HEK293 (cell line): Measurements from ENCODE around the gene GPC2.

Experiments used
- GLIS1 ChIP-seq: fragments of 450-650 bp; formaldehyde crosslinking; IDR thresholded peaks from 2 replicates; pipeline ENCODE4 v1.5.1; 2016; ENCODE audit warnings: missing biosample characterization, missing genetic modification characterization
- KLF7 ChIP-seq: fragments of 450-650 bp; formaldehyde crosslinking; IDR thresholded peaks from 2 replicates; pipeline ENCODE4 v1.5.1; 2016; ENCODE audit warnings: missing biosample characterization, missing genetic modification characterization, borderline replicate concordance
- REPIN1 ChIP-seq: fragments of 450-650 bp; formaldehyde crosslinking; IDR thresholded peaks from 2 replicates; pipeline ENCODE4 v1.5.1; 2017; ENCODE audit warnings: missing biosample characterization, missing genetic modification characterization, low read depth
- SP3 ChIP-seq: fragments of 450-650 bp; formaldehyde crosslinking; IDR thresholded peaks from 2 replicates; pipeline ENCODE4 v1.5.1; 2016; ENCODE audit warnings: missing biosample characterization, missing genetic modification characterization
- WT1 ChIP-seq: fragments of 450-650 bp; formaldehyde crosslinking; IDR thresholded peaks from 2 replicates; pipeline ENCODE4 v1.5.1; 2016; ENCODE audit warnings: missing biosample characterization, missing genetic modification characterization
- ZBTB7A ChIP-seq: fragments of 450-650 bp; formaldehyde crosslinking; IDR thresholded peaks from 2 replicates; pipeline ENCODE4 v1.5.1; 2016; ENCODE audit warnings: low read depth, missing biosample characterization, missing genetic modification characterization
- ZNF221 ChIP-seq: fragments of 450-650 bp; formaldehyde crosslinking; IDR thresholded peaks from 2 replicates; pipeline ENCODE4 v1.5.1; 2017; ENCODE audit warnings: missing biosample characterization, missing genetic modification characterization, borderline replicate concordance
- ZNF292 ChIP-seq: fragments of 450-650 bp; formaldehyde crosslinking; IDR thresholded peaks from 2 replicates; pipeline ENCODE4 v1.5.1; 2016; ENCODE audit warnings: low read depth, missing biosample characterization, missing genetic modification characterization, borderline replicate concordance
- ZNF335 ChIP-seq: fragments of 450-650 bp; formaldehyde crosslinking; conservative IDR thresholded peaks from 2 replicates; pipeline ENCODE4 v1.5.1; 2016; ENCODE audit warnings: missing biosample characterization, missing genetic modification characterization
- ZNF416 ChIP-seq: fragments of 450-650 bp; formaldehyde crosslinking; IDR thresholded peaks from 2 replicates; pipeline ENCODE4 v1.5.1; 2016; ENCODE audit warnings: missing biosample characterization, missing genetic modification characterization
- ZNF768 ChIP-seq: fragments of 450-650 bp; formaldehyde crosslinking; IDR thresholded peaks from 2 replicates; pipeline ENCODE4 v1.5.1; 2018; ENCODE audit warnings: missing biosample characterization, mild to moderate bottlenecking, missing genetic modification characterization
- ZNF777 ChIP-seq: fragments of 450-650 bp; formaldehyde crosslinking; IDR thresholded peaks from 2 replicates; pipeline ENCODE4 v1.5.1; 2017; ENCODE audit warnings: missing biosample characterization, missing genetic modification characterization, borderline replicate concordance
- TF ChIP-seq, protein P1 (sequence below): fragments of 450-650 bp; formaldehyde crosslinking; conservative IDR thresholded peaks from 2 replicates; pipeline ENCODE4 v1.5.1; 2016; ENCODE audit warnings: low read depth, missing biosample characterization, missing genetic modification characterization
- TF ChIP-seq, protein P2 (sequence below): fragments of 450-650 bp; formaldehyde crosslinking; IDR thresholded peaks from 2 replicates; pipeline ENCODE4 v1.5.1; 2016; ENCODE audit warnings: missing biosample characterization, missing genetic modification characterization
- TF ChIP-seq, protein P3 (sequence below): fragments of 450-650 bp; formaldehyde crosslinking; conservative IDR thresholded peaks from 2 replicates; pipeline ENCODE4 v1.5.1; 2016; ENCODE audit warnings: low read depth, missing biosample characterization, missing genetic modification characterization
- TF ChIP-seq, protein P4 (sequence below): fragments of 450-650 bp; formaldehyde crosslinking; IDR thresholded peaks from 2 replicates; pipeline ENCODE4 v1.5.1; 2016; ENCODE audit warnings: missing biosample characterization, missing genetic modification characterization
- TF ChIP-seq, protein P5 (sequence below): fragments of 450-650 bp; formaldehyde crosslinking; IDR thresholded peaks from 2 replicates; pipeline ENCODE4 v1.5.1; 2016; ENCODE audit warnings: missing biosample characterization, missing genetic modification characterization, borderline replicate concordance
- TF ChIP-seq, protein P6 (sequence below): fragments of 450-650 bp; formaldehyde crosslinking; IDR thresholded peaks from 2 replicates; pipeline ENCODE4 v1.5.1; 2016; ENCODE audit warnings: missing biosample characterization, missing genetic modification characterization

GPC2 gene

DNA sequence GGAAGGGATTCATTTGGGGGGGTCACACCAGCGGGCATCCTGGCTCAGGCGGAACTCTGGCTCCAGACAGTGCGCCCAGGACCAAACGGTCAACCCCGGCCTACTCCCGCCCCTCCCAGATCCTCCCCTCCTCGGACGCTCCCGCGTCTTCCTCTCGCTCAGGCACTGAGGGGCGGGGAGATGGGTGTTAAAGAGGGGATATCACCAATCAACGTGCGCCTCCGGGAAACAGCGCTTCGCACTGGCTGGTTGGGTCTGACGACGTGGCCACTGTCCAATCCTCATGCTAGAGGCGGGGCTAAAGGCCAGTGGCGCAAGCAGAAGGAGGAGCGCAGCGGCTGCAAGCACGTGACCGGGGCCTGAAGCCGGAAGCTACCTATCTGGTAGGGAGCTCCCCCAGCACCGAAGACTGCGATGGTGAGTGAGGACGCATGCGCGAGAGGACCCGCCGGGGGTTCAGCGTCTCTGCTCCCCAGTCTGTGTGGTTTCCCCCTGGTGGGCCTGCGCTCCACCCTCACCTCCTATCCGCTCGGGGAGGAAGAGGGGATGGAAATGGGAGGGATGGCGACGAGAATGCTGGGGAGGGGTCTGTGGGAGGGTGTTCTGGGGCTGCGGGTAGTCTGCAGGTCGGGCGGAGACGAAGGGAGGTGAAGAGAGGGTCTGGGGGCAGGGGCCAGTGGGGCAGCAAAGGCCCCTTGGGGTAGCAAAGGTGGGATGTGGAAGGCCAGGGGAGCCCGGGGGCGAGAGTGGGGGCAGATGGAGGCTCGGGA, 28.4 kb downstream of the GPC2 start, which contains the start of gene LAMTOR4 (continued):
- TF ChIP-seq, protein P1, sequence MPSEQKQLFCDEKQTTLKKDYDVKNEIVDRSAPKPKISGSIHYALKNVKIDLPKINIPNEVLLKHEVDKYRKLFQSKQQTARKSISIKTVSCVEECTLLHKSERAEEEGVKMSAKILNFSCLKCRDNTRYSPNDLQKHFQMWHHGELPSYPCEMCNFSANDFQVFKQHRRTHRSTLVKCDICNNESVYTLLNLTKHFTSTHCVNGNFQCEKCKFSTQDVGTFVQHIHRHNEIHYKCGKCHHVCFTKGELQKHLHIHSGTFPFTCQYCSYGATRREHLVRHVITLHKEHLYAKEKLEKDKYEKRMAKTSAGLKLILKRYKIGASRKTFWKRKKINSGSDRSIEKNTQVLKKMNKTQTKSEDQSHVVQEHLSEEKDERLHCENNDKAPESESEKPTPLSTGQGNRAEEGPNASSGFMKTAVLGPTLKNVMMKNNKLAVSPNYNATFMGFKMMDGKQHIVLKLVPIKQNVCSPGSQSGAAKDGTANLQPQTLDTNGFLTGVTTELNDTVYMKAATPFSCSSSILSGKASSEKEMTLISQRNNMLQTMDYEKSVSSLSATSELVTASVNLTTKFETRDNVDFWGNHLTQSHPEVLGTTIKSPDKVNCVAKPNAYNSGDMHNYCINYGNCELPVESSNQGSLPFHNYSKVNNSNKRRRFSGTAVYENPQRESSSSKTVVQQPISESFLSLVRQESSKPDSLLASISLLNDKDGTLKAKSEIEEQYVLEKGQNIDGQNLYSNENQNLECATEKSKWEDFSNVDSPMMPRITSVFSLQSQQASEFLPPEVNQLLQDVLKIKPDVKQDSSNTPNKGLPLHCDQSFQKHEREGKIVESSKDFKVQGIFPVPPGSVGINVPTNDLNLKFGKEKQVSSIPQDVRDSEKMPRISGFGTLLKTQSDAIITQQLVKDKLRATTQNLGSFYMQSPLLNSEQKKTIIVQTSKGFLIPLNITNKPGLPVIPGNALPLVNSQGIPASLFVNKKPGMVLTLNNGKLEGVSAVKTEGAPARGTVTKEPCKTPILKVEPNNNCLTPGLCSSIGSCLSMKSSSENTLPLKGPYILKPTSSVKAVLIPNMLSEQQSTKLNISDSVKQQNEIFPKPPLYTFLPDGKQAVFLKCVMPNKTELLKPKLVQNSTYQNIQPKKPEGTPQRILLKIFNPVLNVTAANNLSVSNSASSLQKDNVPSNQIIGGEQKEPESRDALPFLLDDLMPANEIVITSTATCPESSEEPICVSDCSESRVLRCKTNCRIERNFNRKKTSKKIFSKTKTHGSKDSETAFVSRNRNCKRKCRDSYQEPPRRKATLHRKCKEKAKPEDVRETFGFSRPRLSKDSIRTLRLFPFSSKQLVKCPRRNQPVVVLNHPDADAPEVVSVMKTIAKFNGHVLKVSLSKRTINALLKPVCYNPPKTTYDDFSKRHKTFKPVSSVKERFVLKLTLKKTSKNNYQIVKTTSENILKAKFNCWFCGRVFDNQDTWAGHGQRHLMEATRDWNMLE = 0 out of 2 replicates have a peak, but pooled peaks have one; percentile 11
- TF ChIP-seq ZBTB7A (tag by site-specific recombination) (0 out of 2 replicates have a peak, but pooled peaks have one; percentile 68), ZNF335 (peak; percentile 92), KLF7 (peak; percentile 30; the same call in 1 of the 2 replicates), GLIS1 (tag by site-specific recombination) (peak; percentile 75), ZNF416 (tag by site-specific recombination) (no peak), ZNF768 (tag by site-specific recombination) (no peak), WT1 (peak; percentile 76), ZNF777 (tag by site-specific recombination) (no peak; the same call in 1 of the 2 replicates), REPIN1 (no peak), ZNF221 (no peak), SP3 (peak; percentile 91), ZNF292 (tag by site-specific recombination) (no peak)
- TF ChIP-seq, protein P2, sequence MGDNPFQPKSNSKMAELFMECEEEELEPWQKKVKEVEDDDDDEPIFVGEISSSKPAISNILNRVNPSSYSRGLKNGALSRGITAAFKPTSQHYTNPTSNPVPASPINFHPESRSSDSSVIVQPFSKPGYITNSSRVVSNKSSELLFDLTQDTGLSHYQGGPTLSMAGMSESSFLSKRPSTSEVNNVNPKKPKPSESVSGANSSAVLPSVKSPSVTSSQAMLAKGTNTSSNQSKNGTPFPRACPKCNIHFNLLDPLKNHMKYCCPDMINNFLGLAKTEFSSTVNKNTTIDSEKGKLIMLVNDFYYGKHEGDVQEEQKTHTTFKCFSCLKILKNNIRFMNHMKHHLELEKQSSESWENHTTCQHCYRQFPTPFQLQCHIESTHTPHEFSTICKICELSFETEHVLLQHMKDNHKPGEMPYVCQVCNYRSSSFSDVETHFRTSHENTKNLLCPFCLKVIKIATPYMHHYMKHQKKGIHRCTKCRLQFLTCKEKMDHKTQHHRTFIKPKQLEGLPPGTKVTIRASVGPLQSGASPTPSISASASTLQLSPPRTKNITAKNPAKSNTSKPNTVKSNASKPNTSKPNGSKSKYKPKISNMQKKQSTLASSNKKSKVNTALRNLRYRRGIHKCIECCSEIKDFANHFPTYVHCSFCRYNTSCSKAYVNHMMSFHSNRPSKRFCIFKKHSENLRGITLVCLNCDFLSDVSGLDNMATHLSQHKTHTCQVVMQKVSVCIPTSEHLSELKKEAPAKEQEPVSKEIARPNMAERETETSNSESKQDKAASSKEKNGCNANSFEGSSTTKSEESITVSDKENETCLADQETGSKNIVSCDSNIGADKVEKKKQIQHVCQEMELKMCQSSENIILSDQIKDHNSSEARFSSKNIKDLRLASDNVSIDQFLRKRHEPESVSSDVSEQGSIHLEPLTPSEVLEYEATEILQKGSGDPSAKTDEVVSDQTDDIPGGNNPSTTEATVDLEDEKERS (tag by site-specific recombination) = no peak
- TF ChIP-seq, protein P3, sequence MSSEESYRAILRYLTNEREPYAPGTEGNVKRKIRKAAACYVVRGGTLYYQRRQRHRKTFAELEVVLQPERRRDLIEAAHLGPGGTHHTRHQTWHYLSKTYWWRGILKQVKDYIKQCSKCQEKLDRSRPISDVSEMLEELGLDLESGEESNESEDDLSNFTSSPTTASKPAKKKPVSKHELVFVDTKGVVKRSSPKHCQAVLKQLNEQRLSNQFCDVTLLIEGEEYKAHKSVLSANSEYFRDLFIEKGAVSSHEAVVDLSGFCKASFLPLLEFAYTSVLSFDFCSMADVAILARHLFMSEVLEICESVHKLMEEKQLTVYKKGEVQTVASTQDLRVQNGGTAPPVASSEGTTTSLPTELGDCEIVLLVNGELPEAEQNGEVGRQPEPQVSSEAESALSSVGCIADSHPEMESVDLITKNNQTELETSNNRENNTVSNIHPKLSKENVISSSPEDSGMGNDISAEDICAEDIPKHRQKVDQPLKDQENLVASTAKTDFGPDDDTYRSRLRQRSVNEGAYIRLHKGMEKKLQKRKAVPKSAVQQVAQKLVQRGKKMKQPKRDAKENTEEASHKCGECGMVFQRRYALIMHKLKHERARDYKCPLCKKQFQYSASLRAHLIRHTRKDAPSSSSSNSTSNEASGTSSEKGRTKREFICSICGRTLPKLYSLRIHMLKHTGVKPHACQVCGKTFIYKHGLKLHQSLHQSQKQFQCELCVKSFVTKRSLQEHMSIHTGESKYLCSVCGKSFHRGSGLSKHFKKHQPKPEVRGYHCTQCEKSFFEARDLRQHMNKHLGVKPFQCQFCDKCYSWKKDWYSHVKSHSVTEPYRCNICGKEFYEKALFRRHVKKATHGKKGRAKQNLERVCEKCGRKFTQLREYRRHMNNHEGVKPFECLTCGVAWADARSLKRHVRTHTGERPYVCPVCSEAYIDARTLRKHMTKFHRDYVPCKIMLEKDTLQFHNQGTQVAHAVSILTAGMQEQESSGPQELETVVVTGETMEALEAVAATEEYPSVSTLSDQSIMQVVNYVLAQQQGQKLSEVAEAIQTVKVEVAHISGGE (tag by site-specific recombination) = peak; percentile 79
- TF ChIP-seq, protein P4, sequence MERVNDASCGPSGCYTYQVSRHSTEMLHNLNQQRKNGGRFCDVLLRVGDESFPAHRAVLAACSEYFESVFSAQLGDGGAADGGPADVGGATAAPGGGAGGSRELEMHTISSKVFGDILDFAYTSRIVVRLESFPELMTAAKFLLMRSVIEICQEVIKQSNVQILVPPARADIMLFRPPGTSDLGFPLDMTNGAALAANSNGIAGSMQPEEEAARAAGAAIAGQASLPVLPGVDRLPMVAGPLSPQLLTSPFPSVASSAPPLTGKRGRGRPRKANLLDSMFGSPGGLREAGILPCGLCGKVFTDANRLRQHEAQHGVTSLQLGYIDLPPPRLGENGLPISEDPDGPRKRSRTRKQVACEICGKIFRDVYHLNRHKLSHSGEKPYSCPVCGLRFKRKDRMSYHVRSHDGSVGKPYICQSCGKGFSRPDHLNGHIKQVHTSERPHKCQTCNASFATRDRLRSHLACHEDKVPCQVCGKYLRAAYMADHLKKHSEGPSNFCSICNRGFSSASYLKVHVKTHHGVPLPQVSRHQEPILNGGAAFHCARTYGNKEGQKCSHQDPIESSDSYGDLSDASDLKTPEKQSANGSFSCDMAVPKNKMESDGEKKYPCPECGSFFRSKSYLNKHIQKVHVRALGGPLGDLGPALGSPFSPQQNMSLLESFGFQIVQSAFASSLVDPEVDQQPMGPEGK (tag by site-specific recombination) = peak; percentile 99
- TF ChIP-seq, protein P5, sequence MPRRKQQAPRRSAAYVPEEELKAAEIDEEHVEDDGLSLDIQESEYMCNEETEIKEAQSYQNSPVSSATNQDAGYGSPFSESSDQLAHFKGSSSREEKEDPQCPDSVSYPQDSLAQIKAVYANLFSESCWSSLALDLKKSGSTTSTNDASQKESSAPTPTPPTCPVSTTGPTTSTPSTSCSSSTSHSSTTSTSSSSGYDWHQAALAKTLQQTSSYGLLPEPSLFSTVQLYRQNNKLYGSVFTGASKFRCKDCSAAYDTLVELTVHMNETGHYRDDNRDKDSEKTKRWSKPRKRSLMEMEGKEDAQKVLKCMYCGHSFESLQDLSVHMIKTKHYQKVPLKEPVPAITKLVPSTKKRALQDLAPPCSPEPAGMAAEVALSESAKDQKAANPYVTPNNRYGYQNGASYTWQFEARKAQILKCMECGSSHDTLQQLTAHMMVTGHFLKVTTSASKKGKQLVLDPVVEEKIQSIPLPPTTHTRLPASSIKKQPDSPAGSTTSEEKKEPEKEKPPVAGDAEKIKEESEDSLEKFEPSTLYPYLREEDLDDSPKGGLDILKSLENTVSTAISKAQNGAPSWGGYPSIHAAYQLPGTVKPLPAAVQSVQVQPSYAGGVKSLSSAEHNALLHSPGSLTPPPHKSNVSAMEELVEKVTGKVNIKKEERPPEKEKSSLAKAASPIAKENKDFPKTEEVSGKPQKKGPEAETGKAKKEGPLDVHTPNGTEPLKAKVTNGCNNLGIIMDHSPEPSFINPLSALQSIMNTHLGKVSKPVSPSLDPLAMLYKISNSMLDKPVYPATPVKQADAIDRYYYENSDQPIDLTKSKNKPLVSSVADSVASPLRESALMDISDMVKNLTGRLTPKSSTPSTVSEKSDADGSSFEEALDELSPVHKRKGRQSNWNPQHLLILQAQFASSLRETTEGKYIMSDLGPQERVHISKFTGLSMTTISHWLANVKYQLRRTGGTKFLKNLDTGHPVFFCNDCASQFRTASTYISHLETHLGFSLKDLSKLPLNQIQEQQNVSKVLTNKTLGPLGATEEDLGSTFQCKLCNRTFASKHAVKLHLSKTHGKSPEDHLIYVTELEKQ (tag by site-specific recombination) = no peak
- TF ChIP-seq, protein P6, sequence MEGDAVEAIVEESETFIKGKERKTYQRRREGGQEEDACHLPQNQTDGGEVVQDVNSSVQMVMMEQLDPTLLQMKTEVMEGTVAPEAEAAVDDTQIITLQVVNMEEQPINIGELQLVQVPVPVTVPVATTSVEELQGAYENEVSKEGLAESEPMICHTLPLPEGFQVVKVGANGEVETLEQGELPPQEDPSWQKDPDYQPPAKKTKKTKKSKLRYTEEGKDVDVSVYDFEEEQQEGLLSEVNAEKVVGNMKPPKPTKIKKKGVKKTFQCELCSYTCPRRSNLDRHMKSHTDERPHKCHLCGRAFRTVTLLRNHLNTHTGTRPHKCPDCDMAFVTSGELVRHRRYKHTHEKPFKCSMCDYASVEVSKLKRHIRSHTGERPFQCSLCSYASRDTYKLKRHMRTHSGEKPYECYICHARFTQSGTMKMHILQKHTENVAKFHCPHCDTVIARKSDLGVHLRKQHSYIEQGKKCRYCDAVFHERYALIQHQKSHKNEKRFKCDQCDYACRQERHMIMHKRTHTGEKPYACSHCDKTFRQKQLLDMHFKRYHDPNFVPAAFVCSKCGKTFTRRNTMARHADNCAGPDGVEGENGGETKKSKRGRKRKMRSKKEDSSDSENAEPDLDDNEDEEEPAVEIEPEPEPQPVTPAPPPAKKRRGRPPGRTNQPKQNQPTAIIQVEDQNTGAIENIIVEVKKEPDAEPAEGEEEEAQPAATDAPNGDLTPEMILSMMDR = no peak; the same call in 1 of the 2 replicates
